ENCODE measurements around the gene OSBPL8. TPM values are rescaled to one million over a fixed set of nuclear protein-coding genes. Genes with fewer than 3 reads are reported as not detected.
A peak's percentile ranks its signal among the peaks of the same experiment; 100 is the strongest.

Gene OSBPL8
- total RNA-seq, 1 donor: 204 TPM

DNA sequence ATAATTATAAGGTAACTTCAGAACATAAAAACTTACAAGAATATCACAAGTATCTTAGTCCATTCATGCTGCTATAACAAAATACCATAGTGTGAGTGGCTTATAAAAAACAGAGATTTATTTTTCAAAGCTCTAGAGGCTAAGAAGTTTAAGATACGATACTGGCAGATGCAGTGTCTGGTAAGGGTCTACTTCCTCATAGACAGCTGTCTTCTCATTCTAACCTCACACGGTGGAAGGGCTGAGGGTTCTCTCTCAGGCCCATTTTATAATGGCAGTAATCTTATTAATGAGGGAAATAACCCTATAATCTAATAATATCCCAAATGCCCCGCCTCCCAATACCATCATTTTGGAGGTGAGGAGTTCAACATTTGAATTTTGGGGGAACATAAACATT lies 23.7 kb upstream of the OSBPL8 start:
- Histone ChIP-seq H3K9me3 (ENCODE audit: low read depth, low read length) (no peaks in the 10 kb centered on the region), H3K79me2 (ENCODE audit: insufficient read depth, low read length) (no peaks in the 10 kb centered on the region), H3K36me3 (ENCODE audit: insufficient read depth, low read length) (no peaks in the 10 kb centered on the region), H3K4me1 (ENCODE audit: insufficient read depth, low read length) (peaks cover under 1% of the 10 kb centered on the region), H3K4me3 (ENCODE audit: insufficient read depth, low read length) (no peak overlapping the region), H3K27ac (ENCODE audit: low read depth, low read length) (no peak overlapping the region), H2AFZ (ENCODE audit: low read length) (peak overlapping the region; percentile 30), H3K4me2 (ENCODE audit: insufficient read depth, low read length) (no peak overlapping the region), H4K20me1 (ENCODE audit: insufficient read depth, low read length) (no peaks in the 10 kb centered on the region), H3K27me3 (ENCODE audit: insufficient read depth, low read length) (no peaks in the 10 kb centered on the region)
- TF ChIP-seq, protein P1, sequence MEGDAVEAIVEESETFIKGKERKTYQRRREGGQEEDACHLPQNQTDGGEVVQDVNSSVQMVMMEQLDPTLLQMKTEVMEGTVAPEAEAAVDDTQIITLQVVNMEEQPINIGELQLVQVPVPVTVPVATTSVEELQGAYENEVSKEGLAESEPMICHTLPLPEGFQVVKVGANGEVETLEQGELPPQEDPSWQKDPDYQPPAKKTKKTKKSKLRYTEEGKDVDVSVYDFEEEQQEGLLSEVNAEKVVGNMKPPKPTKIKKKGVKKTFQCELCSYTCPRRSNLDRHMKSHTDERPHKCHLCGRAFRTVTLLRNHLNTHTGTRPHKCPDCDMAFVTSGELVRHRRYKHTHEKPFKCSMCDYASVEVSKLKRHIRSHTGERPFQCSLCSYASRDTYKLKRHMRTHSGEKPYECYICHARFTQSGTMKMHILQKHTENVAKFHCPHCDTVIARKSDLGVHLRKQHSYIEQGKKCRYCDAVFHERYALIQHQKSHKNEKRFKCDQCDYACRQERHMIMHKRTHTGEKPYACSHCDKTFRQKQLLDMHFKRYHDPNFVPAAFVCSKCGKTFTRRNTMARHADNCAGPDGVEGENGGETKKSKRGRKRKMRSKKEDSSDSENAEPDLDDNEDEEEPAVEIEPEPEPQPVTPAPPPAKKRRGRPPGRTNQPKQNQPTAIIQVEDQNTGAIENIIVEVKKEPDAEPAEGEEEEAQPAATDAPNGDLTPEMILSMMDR (IDR thresholded peaks at IDR 0.05; ENCODE audit: extremely low read depth, low read depth, low read length): no peak
- no peak for DNase-seq (ENCODE audit: insufficient read length, low spot score, missing footprints)

DNA sequence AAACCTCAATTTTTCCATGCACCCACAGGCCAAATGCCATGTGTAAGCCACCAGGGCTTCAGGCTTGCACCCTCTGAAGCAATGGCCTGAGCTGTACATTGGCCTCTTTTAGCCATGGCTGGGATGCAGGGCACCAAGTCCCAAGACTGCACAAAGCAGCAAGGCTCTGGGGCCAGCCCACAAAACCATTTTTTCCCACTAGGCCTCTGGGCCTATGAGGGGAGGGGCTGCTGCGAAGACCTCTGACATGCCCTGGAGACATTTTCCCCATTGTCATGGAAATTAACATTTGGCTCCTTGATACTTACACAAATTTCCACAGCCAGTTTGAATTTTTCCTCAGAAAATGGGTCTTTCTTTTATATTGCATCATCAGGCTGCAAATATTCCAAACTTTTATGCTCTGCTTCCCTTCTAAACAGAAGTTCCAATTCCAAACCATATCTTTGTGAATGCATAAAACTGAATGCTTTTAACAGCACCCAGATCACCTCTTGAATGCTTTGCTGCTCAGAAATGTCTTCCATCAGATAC lies 14.3 kb upstream of the OSBPL8 start:
- TF ChIP-seq, protein P1 (IDR thresholded peaks at IDR 0.05; ENCODE audit: extremely low read depth, low read depth, low read length): no peak
- no peaks in the 10 kb centered on the region for H4K20me1 ChIP-seq (ENCODE audit: insufficient read depth, low read length)

DNA sequence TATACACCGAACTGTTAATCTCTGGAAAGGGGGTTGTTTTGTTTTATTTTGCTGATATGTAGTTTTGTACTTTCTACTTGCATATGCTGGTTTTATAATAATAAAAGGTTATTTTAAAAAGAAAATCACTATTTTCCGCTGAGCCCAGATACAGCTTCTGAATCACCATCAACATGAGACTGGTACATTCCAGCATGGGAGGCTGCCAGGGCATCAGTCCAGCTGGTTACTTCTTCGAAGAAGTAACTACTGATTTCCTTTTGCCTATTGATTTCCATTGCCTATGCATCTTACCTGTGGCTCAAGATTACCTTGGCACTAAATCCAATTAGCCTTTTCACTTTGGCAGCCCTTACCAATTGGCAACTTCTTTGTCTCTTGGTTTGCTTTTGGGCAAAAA lies 11.7 kb upstream of the OSBPL8 start:
- Histone ChIP-seq H3K79me2 (ENCODE audit: insufficient read depth, low read length) (no peaks in the 10 kb centered on the region), H3K27ac (ENCODE audit: low read depth, low read length) (no peak overlapping the region)
- DNase-seq (ENCODE audit: insufficient read length, low spot score, missing footprints): no peak

More for the DNA sequence above, 14.3 kb upstream of the OSBPL8 start:
- Histone ChIP-seq H3K4me3 (ENCODE audit: insufficient read depth, low read length) (no peak overlapping the region), H3K4me2 (ENCODE audit: insufficient read depth, low read length) (no peak overlapping the region), H3K79me2 (ENCODE audit: insufficient read depth, low read length) (no peaks in the 10 kb centered on the region), H3K9me3 (ENCODE audit: low read depth, low read length) (no peaks in the 10 kb centered on the region), H3K36me3 (ENCODE audit: insufficient read depth, low read length) (no peaks in the 10 kb centered on the region), H3K4me1 (ENCODE audit: insufficient read depth, low read length) (no peaks in the 10 kb centered on the region), H3K27ac (ENCODE audit: low read depth, low read length) (no peak overlapping the region), H3K27me3 (ENCODE audit: insufficient read depth, low read length) (no peaks in the 10 kb centered on the region), H2AFZ (ENCODE audit: low read length) (no peak overlapping the region)
- DNase-seq (ENCODE audit: insufficient read length, low spot score, missing footprints): no peak

More for the DNA sequence above, 11.7 kb upstream of the OSBPL8 start:
- Histone ChIP-seq H3K36me3 (ENCODE audit: insufficient read depth, low read length) (no peaks in the 10 kb centered on the region), H3K4me2 (ENCODE audit: insufficient read depth, low read length) (no peak overlapping the region), H3K9me3 (ENCODE audit: low read depth, low read length) (no peaks in the 10 kb centered on the region), H3K27me3 (ENCODE audit: insufficient read depth, low read length) (no peaks in the 10 kb centered on the region), H2AFZ (ENCODE audit: low read length) (no peak overlapping the region), H3K4me3 (ENCODE audit: insufficient read depth, low read length) (no peak overlapping the region), H3K4me1 (ENCODE audit: insufficient read depth, low read length) (no peaks in the 10 kb centered on the region), H4K20me1 (ENCODE audit: insufficient read depth, low read length) (no peaks in the 10 kb centered on the region)
- TF ChIP-seq, protein P1 (IDR thresholded peaks at IDR 0.05; ENCODE audit: extremely low read depth, low read depth, low read length): no peak
